ENCODE measurements around the gene CAMK2B. TPM values are rescaled to one million over a fixed set of nuclear protein-coding genes. Genes with fewer than 3 reads are reported as not detected.

CAMK2B gene
- total and polyA plus RNA-seq, 8 donors: 0.17 to 1.1 (median 0.53) TPM

DNA sequence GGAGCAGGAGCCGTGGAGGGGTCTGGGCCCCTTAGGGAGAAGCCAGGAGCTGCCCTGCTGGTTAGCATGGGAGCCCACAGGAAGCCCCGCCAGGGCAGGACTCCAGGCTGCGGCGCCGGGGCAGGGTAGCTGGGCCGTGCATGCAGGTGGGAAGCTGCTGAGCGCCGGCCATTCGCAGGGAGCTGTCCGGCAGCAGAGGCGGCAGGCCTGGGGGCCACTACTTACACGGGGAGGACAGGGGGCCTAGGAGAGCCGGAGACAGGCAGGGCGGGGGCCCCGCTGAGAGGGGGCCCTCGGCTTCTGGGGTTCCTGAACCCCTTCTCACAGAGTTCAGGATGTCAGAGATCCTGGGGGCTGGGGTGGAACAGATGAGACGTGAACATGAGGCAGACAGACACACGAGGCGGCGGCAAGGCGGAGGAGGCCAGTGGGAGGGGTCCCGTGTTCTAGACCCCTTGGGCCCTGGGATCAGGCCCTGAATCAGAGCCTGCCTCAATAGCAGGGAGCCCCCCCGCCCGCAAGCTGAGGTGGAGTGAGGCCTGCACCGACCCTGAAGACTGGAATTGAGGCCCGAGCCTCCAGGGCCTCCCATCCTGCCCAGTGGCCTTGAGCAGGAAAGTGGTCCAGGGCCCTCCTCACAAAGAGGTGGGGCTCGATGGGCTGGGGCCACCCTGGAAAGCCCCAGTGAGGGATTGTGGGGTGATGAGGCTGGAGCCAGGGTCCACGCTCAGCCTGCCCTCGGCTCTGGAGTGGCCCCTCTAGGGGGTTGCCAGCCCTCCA, 96.6 kb downstream of the CAMK2B start:
- intact Hi-C loops (cut with DNase I): no loop called here
- no peak for ATAC-seq
- H3K4me1 ChIP-seq: no peaks in the 10 kb centered on the region
- H3K27me3 ChIP-seq: peaks cover 8 to 37% of the 10 kb centered on the region in 2 donors
- H3K36me3 ChIP-seq: no peaks in the 10 kb centered on the region
- H3K9me3 ChIP-seq: no peaks in the 10 kb centered on the region
- DNase-seq: peak in 1 of 4 donors; percentile 73
- no peak overlapping the region for H3K4me3 ChIP-seq
- TF ChIP-seq CTCF (IDR thresholded peaks at IDR 0.05): no peak
- no peak overlapping the region for H3K27ac ChIP-seq

GRCh38 chr7:44227911-44228310, 97.5 kb downstream of the CAMK2B start:
- DNase-seq (peak in 1 of 4 donors; percentile 60), ATAC-seq (no peak)
- Histone ChIP-seq H3K27me3 (peaks cover 8 to 34% of the 10 kb centered on the region in 2 donors), H3K9me3 (no peaks in the 10 kb centered on the region), H3K4me3 (no peak overlapping the region), H3K4me1 (no peaks in the 10 kb centered on the region), H3K27ac (no peak overlapping the region), H3K36me3 (no peaks in the 10 kb centered on the region)
- no peak for TF ChIP-seq CTCF (IDR thresholded peaks at IDR 0.05)
- intact Hi-C loops (cut with DNase I): no loop called here

DNA sequence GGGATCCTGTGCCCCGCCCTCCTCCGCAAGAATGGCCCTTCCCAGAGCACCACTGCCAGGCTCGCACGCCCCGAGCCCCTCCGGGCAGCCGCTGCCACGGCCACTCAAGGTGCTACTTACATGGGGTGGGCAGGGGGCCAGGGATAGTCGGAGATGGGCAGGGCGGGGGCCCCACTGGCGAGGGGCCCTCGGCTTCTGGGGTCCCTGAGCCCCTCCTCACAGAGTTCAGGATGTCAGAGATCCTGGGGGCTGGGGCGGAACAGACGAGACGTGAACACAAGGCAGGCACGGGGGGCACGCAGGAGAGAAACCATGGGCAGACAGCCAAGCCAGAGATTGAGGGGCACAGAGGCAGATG, 99.0 kb downstream of the CAMK2B start:
- Histone ChIP-seq H3K27me3 (peaks cover 8 to 33% of the 10 kb centered on the region in 2 donors), H3K36me3 (no peaks in the 10 kb centered on the region), H3K4me1 (no peaks in the 10 kb centered on the region), H3K27ac (no peak overlapping the region), H3K9me3 (no peaks in the 10 kb centered on the region), H3K4me3 (no peak overlapping the region)
- intact Hi-C loops (cut with DNase I): no loop called here
- TF ChIP-seq CTCF (IDR thresholded peaks at IDR 0.05): no peak
- ATAC-seq (no peak), DNase-seq (peak in 1 of 4 donors; percentile 71)

GRCh38 chr7:44225566-44226395, 99.6 kb downstream of the CAMK2B start:
- H3K9me3 ChIP-seq: no peaks in the 10 kb centered on the region
- DNase-seq (peak in 1 of 4 donors; percentile 67), ATAC-seq (no peak)
- H3K4me1 ChIP-seq: no peaks in the 10 kb centered on the region
- no peak for TF ChIP-seq CTCF (IDR thresholded peaks at IDR 0.05)
- H3K27ac ChIP-seq: no peak overlapping the region
- H3K27me3 ChIP-seq: peaks cover 8 to 33% of the 10 kb centered on the region in 2 donors
- intact Hi-C loops (cut with DNase I): no loop called here
- no peak overlapping the region for H3K4me3 ChIP-seq
- H3K36me3 ChIP-seq: no peaks in the 10 kb centered on the region

- H3K9me3 ChIP-seq: no peaks in the 10 kb centered on the region
- DNase-seq: peak in 1 of 4 donors; percentile 49
- no peak for ATAC-seq
These were observed 100.3 kb downstream of the CAMK2B start for GRCh38 chr7:44224974-44225565.

More at GRCh38 chr7:44224974-44225565, 100.3 kb downstream of the CAMK2B start:
- intact Hi-C loops (cut with DNase I): no loop called here
- H3K27me3 ChIP-seq: peaks cover 8 to 33% of the 10 kb centered on the region in 2 donors
- no peaks in the 10 kb centered on the region for H3K36me3 ChIP-seq
- H3K27ac ChIP-seq: no peak overlapping the region
- H3K4me1 ChIP-seq: no peaks in the 10 kb centered on the region
- no peak overlapping the region for H3K4me3 ChIP-seq
- TF ChIP-seq CTCF (IDR thresholded peaks at IDR 0.05): no peak

All from left lung (tissue), 10 donors.